Astrocyte of the spinal cord (primary cell): ENCODE results near the gene MRPS2.

Experiments used
- DNase-seq: peaks from one replicate; pipeline ENCODE4 v3.0.0; 2011; ENCODE audit warnings: low read depth, low spot score
- H3K4me3 ChIP-seq: 2 replicates; pipeline ENCODE4 v1.5.1; 2011; ENCODE audit warnings: low read depth, mild to moderate bottlenecking, low read length, moderate library complexity
- CTCF ChIP-seq: IDR thresholded peaks from 2 replicates; pipeline ENCODE4 v1.5.1; 2012; ENCODE audit warnings: low read depth, mild to moderate bottlenecking, low read length, inconsistent platforms
- in situ Hi-C: cut with HindIII; loops from 2 replicates; pipeline ENCODE4 v1.10.0; 2017; ENCODE audit warnings: low sequenced_read_pairs

Gene MRPS2

DNA sequence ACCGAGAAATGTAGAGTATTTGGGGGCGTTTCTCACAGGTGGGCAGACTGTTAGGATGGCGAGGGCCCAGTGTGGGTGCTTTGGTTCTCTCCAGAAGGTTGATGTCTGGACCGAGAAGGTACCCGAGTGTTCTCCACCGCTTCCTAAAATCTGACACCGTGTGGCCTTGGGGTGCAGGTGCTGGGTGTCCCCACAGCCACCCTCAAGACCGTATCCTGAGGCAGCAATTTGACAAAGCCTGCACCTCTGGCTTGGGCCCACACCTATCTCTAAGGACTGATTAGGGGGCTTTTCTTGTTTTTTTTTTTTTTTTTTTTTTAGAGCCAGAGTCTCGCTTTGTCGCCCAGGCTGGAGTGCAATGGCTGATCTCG lies 19.6 kb upstream of the MRPS2 start:
- no peak for TF ChIP-seq CTCF
- DNase-seq = no peak
- in situ Hi-C loops = no loop called here
- H3K4me3 ChIP-seq = peak overlapping the region; percentile 65

DNA sequence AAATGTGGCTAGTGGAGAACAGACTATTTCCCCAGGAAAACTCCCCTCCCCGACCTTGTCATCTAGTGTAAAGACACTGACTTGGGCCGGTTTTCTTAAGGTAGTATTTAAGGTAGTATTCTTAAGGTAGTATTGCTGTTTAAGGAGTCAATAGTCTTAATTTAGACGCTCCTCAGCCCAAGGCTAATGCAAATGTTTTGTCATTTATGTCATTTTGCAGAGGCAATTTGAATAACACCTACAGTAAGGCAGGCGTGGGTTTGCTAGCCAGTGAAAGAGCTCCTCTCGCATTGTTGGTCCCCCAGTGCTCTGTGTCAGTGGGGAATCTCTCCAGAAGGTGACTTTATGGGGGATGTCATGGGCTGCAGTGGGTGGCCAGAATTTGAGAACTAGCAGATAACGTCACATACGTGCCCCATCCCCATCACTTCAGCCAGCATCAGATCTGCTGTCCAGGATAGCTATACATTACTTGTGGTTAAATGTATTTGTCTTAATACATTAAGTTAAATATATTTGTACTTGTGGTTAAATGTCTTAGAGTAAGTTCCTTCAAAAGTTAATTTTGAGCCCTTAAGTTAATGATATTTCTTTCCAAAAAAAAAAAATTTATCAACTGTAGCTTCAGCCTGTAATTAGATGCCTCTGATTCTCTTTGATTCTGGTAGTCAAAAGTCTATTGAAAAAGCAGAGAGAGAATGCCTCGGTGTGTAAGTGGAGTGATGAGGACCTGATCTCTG lies 18.3 kb upstream of the MRPS2 start:
- no peak for DNase-seq
- H3K4me3 ChIP-seq = no peak overlapping the region
- no peak for TF ChIP-seq CTCF
- in situ Hi-C loops = no loop called here

GRCh38 chr9:135484460-135485277 lies 15.8 kb upstream of the MRPS2 start:
- in situ Hi-C loops = no loop called here
- no peak for TF ChIP-seq CTCF
- DNase-seq = no peak
- H3K4me3 ChIP-seq = no peak overlapping the region

- in situ Hi-C loops = no loop called here
- no peak overlapping the region for H3K4me3 ChIP-seq
- no peak for TF ChIP-seq CTCF
- DNase-seq = no peak
Observed at GRCh38 chr9:135485385-135485784, 15.1 kb upstream of the MRPS2 start.

- no peak overlapping the region for H3K4me3 ChIP-seq
- in situ Hi-C loops = no loop called here
- no peak for TF ChIP-seq CTCF
- no peak for DNase-seq
Observed at GRCh38 chr9:135485832-135486231, 14.7 kb upstream of the MRPS2 start.

DNA sequence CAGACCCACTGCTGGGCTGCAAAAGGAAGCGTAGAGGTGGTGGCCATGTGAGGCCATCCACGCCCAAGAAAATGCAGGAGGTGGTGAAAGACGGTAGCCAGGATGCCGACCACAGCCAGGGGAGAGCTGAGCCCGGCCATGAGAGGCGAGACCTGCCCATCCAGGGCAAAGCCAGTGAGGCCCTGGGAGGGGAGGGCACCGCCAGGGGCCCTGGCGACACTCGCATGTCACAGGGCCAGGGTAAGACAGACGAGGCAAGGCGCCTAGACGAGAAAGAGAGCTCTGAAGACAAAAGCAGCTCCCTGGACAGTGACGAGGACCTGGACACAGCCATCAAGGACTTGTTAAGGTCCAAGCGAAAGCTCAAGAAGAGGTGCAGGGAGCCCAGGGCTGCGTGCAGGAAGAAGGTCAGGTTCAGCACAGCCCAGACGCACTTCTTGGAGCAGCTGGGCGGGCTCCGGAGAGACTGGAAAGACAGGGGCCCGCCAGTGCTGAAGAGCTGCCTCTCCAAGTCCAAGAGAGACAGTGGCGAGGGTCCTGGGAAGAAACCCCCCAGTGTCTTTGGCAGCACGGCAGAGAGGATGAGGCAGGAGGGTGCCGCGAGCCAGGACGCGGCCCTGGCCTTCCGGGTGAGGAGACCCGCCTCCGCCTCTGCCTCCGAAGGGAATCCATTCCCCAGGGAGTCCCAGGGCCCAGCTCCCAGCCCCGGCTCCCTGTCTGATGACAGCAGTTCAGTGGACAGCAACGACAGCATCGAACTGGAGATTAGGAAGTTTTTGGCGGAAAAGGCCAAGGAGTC lies 14.0 kb upstream of the MRPS2 start:
- in situ Hi-C loops = no loop called here
- DNase-seq = no peak
- no peak overlapping the region for H3K4me3 ChIP-seq
- no peak for TF ChIP-seq CTCF
